ENCODE data around the gene CA11.

DNA sequence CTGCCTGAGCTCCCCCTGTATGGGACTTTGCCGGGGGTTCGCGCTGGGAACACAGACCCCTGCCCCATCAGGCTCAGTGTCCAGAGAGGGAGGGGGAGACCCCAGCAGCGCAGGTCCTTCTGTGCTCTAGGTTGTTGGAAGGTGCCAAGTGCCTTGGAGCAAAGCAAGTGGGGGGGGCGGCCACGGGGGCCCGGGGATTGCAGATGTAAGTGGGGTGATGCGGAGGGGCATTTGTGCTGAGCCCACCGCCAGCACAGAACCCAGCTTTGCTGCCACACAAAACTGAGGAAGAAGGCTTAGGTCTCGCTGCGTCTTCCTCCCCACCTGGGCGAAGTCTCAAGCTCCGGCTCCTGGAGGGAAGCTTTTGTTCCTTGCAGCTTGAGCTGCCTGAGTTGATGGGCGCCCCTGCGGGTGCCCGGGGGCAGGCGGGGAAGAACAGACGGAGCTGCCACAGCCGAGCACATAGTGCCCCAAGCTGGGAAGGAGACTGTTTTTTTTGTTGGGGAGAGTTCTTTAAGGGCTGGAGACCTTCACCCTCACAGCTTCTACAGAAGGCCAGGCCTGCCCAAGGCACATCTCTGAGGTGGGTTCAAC, 28.3 kb upstream of the CA11 start:
- TF ChIP-seq POLR2A (IDR thresholded peaks at IDR 0.05), result no peak
- TF ChIP-seq, protein P1, sequence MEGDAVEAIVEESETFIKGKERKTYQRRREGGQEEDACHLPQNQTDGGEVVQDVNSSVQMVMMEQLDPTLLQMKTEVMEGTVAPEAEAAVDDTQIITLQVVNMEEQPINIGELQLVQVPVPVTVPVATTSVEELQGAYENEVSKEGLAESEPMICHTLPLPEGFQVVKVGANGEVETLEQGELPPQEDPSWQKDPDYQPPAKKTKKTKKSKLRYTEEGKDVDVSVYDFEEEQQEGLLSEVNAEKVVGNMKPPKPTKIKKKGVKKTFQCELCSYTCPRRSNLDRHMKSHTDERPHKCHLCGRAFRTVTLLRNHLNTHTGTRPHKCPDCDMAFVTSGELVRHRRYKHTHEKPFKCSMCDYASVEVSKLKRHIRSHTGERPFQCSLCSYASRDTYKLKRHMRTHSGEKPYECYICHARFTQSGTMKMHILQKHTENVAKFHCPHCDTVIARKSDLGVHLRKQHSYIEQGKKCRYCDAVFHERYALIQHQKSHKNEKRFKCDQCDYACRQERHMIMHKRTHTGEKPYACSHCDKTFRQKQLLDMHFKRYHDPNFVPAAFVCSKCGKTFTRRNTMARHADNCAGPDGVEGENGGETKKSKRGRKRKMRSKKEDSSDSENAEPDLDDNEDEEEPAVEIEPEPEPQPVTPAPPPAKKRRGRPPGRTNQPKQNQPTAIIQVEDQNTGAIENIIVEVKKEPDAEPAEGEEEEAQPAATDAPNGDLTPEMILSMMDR (IDR thresholded peaks at IDR 0.05), result no peak

Measured in transverse colon (tissue), 3 donors.